Tibial nerve (tissue), 4 donors: ENCODE measurements around the gene TRIM60. TPM values are rescaled to one million over a fixed set of nuclear protein-coding genes. Genes with fewer than 3 reads are reported as not detected.
A peak's percentile ranks its signal among the peaks of the same experiment; 100 is the strongest.
"Not testable (repeated sequence)": the region's sequence is repeated elsewhere in the genome, so short reads cannot be mapped to it uniquely, and the experiment has no call there.

Experiments used
- DNase-seq, 2 donors: peaks; one replicate each; pipeline ENCODE4 v3.0.0-alpha.2; 2019; ENCODE audit warnings: low spot score in 2 of 2
- H3K27ac ChIP-seq, 4 donors: fragments of 200-600 bp; sonication (generic) in 3 of 4; one replicate each; pipeline ENCODE4 v1.5.1; 2017 to 2019; ENCODE audit warnings: mild to moderate bottlenecking in 1 of 4
- H3K27me3 ChIP-seq, 2 donors: fragments of 200-600 bp; sonication (generic) in 1 of 2; one replicate each; pipeline versions ENCODE4 v1.5.1 to v1.6.0; 2017 to 2019
- H3K36me3 ChIP-seq, 3 donors: fragments of 200-600 bp; sonication (generic); one replicate each; pipeline ENCODE4 v1.5.1; 2018 to 2019
- H3K4me1 ChIP-seq, 4 donors: fragments of 200-600 bp; sonication (generic) in 3 of 4; one replicate each; pipeline ENCODE4 v1.5.1; 2017 to 2019
- H3K4me3 ChIP-seq, 4 donors: fragments of 200-600 bp; sonication (generic) in 3 of 4; one replicate each; pipeline ENCODE4 v1.5.1; 2017 to 2019; ENCODE audit warnings: mild to moderate bottlenecking in 1 of 4, moderate library complexity in 1 of 4
- H3K9me3 ChIP-seq, 4 donors: fragments of 200-600 bp; sonication (generic) in 3 of 4; one replicate each; pipeline ENCODE4 v1.5.1; 2017 to 2019
- EP300 ChIP-seq, 2 donors: sonication (generic); formaldehyde crosslinking; IDR thresholded peaks; one replicate each; pipeline ENCODE4 v1.6.1; 2017; ENCODE audit warnings: antibody characterized with exemption in 2 of 2, mild to moderate bottlenecking in 1 of 2
- POLR2A ChIP-seq, 2 donors: fragments of 450-650 bp; IDR thresholded peaks; one replicate each; pipeline ENCODE4 v1.6.1; 2017; ENCODE audit warnings: antibody characterized with exemption in 2 of 2, mild to moderate bottlenecking in 2 of 2, moderate library complexity in 2 of 2
- WGBS, 2 donors: methylation state at CpG; one replicate each; pipeline ENCODE4 v1.1.5; 2018; 5-methylcytosine and 5-hydroxymethylcytosine counted together
- total RNA-seq, 4 donors: library from RNA; depleted of rRNA; stranded (reverse); fragments of >200 nt; gene quantifications; one replicate each; pipeline ENCODE4 v1.1.0, GENCODE V29; 2016
- TF ChIP-seq, protein P1 (sequence below), 5 experiments: fragments of 200-600 bp in 3 of 5; fragments of 450-650 bp in 2 of 5; sonication (generic) in 3 of 5; IDR thresholded peaks; one replicate each; pipeline ENCODE4 v1.5.1; 2016 to 2019; ENCODE audit warnings: antibody characterized with exemption in 5 of 5, mild to moderate bottlenecking in 3 of 5, moderate library complexity in 2 of 5

Gene TRIM60
- under 1 TPM in 1 of 4 donors, not detected in 3; 0.90 TPM for total RNA-seq

DNA sequence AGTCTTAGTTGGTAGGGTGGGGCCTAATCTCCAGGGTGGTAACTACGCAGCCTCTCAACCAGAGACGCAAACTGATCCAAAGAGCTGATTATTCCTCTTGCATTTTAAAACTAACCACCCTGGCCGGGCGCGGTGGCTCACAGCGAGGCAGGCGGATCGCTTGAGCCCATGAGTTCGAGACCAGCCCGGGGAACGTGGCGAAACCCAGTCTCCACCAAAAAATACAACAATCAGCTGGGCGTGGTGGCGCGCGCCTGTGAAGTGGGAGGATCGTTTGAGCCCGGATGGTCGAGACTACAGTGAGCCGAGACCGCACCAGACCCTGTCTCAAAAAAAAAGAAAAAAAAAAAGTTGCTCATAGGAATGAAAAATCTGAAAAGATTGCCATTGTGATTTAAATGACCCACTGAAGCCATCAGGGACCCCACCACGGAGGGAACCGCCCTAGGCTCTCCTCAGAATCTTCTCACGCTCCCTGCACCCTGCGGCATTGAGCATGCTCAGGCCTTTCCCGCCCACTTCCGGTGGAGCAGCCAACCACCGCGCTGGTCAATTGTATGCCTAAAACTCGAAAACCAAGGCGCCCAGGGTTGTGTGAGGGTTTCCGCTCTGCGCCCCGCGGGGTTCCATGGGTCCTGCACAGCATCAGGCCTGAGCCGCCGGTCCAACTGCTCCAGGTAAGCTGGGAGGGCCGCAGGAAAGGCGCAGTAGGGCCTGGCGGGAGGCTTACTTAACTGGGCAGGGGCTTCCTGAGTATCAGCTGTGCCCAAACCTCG, at the start of gene TRIM60:
Gene TRIM60 (plus strand): TSS at position 564 of the 776 bp plus-strand sequence. CDS start 8,074 bp downstream, outside the sequence.
- Histone ChIP-seq H3K27ac (no peak within 1 kb of the TSS), H3K9me3 (peaks cover 0 to 11% (median 0%) of the 10 kb centered on the region in 4 donors), H3K4me1 (no peaks in the 10 kb centered on the region), H3K36me3 (no peaks in the 10 kb centered on the region), H3K27me3 (no peaks in the 10 kb centered on the region), H3K4me3 (no peak within 1 kb of the TSS)
- WGBS, 2 donors: 95 to 97% methylated on average over 39 to 41 of the region's 41 CpGs
- TF ChIP-seq, protein P1, sequence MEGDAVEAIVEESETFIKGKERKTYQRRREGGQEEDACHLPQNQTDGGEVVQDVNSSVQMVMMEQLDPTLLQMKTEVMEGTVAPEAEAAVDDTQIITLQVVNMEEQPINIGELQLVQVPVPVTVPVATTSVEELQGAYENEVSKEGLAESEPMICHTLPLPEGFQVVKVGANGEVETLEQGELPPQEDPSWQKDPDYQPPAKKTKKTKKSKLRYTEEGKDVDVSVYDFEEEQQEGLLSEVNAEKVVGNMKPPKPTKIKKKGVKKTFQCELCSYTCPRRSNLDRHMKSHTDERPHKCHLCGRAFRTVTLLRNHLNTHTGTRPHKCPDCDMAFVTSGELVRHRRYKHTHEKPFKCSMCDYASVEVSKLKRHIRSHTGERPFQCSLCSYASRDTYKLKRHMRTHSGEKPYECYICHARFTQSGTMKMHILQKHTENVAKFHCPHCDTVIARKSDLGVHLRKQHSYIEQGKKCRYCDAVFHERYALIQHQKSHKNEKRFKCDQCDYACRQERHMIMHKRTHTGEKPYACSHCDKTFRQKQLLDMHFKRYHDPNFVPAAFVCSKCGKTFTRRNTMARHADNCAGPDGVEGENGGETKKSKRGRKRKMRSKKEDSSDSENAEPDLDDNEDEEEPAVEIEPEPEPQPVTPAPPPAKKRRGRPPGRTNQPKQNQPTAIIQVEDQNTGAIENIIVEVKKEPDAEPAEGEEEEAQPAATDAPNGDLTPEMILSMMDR (IDR thresholded peaks at IDR 0.05): no peak
- TF ChIP-seq POLR2A (IDR thresholded peaks at IDR 0.05) (no peak), EP300 (IDR thresholded peaks at IDR 0.05) (no peak)
- no peak for DNase-seq

DNA sequence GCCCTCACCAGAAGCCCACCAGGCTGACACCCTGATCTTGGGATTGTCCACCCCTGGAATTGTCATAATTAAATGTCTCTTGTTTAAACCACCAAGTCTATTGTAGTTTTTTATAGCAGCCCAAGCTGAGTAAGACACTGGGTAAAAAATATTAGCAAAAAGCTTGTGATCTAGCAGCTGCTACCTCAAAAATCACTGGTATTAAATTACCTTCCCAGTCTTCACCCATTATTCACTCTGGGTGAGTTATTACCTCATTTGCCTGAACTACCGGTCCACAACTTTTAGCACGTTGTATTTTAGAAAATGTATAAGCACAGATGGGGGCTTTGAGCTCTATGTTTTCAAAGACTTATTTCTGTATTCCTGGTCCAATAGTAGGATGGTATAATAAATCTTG, 42.3 kb upstream of the TRIM60 start:
- H3K27me3 ChIP-seq: no peaks in the 10 kb centered on the region
- WGBS, 2 donors: 56 to 63% methylated on average over 2 of the region's 2 CpGs
- TF ChIP-seq, protein P1 (IDR thresholded peaks at IDR 0.05): no peak
- TF ChIP-seq POLR2A (IDR thresholded peaks at IDR 0.05) (no peak), EP300 (IDR thresholded peaks at IDR 0.05) (no peak)
- no peak overlapping the region for H3K4me3 ChIP-seq
- H3K9me3 ChIP-seq: peaks cover 0 to 4% (median 0%) of the 10 kb centered on the region in 4 donors
- H3K27ac ChIP-seq: no peak overlapping the region
- no peaks in the 10 kb centered on the region for H3K4me1 ChIP-seq
- DNase-seq: no peak
- H3K36me3 ChIP-seq: no peaks in the 10 kb centered on the region

DNA sequence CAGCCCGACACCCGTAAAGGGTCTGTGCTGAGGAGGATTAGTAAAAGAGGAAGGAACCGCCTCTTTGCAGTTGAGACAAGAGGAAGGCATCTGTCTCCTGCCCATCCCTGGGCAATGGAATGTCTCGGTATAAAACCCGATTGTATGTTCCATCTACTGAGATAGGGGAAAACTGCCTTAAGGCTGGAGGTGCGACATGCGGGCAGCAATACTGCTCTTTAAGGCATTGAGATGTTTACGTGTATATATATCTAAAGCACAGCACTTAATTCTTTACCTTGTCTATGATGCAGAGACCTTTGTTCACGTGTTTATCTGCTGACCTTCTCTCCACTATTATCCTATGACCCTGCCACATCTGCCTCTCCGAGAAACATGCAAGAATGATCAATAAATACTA, 41.0 kb upstream of the TRIM60 start:
- not testable (repeated sequence) for H3K4me3 ChIP-seq, H3K27me3 ChIP-seq, H3K27ac ChIP-seq, H3K9me3 ChIP-seq, H3K36me3 ChIP-seq, DNase-seq, H3K4me1 ChIP-seq
- 78 to 85% methylated on average over 10 of the region's 10 CpGs for WGBS, 2 donors

DNA sequence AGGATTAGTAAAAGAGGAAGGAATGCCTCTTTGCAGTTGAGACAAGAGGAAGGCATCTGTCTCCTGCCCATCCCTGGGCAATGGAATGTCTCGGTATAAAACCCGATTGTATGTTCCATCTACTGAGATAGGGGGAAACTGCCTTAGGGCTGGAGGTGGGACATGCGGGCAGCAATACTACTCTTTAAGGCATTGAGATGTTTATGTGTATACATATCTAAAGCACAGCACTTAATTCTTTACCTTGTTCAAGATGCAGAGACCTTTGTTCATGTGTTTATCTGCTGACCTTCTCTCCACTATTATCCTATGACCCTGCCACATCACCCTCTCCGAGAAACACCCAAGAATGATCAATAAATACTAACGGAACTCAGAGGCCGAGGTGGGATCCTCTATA, 35.7 kb upstream of the TRIM60 start:
- not testable (repeated sequence) for H3K4me3 ChIP-seq, H3K9me3 ChIP-seq, H3K4me1 ChIP-seq, DNase-seq, H3K27me3 ChIP-seq, H3K27ac ChIP-seq, H3K36me3 ChIP-seq
- 83 to 90% methylated on average over 6 of the region's 6 CpGs for WGBS, 2 donors

DNA sequence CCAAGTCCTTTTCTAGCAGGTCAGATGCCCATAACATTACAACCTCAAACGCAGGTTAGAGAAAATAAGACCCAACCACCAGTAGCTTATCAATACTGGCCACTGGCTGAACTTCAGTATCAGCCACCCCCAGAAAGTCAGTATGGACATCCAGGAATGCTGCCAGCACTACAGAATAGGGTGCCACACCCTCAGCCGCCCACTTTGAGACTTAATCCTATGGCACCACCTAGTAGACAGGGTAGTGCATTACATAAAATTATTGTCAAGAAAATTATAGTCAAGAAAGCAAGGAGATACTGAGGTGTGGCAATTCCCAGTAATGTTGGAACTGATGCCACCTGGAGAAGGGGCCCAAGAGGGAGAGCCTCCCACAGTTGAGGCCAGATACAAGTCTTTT, 34.5 kb upstream of the TRIM60 start:
- WGBS, 2 donors: 76 to 77% methylated on average over 2 of the region's 2 CpGs
- H3K4me1 ChIP-seq: no peaks in the 10 kb centered on the region
- TF ChIP-seq, protein P1 (IDR thresholded peaks at IDR 0.05): no peak
- TF ChIP-seq POLR2A (IDR thresholded peaks at IDR 0.05): no peak
- peak overlapping the region in 2 of 4 donors; percentile 19 to 46 for H3K27ac ChIP-seq
- no peaks in the 10 kb centered on the region for H3K9me3 ChIP-seq
- DNase-seq: no peak
- H3K27me3 ChIP-seq: no peaks in the 10 kb centered on the region
- H3K4me3 ChIP-seq: no peak overlapping the region
- no peaks in the 10 kb centered on the region for H3K36me3 ChIP-seq

DNA sequence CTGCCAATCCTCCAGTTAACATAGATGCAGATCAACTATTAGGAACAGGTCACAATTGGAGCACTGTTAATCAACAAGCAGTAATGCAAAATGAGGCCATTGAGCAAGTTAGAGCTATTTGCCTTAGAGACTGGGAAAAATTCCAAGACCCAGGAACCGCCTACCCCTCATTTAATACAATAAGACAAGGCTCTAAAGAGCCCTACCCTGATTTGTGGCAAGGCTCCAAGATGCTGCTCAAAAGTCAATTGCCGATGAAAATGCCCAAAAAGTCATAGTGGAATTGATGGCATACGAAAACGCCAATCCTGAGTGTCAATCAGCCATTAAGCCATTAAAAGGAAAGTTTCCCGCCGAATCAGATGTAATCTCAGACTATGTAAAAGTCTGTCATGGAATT, 33.9 kb upstream of the TRIM60 start:
- H3K4me1 ChIP-seq: no peaks in the 10 kb centered on the region
- no peaks in the 10 kb centered on the region for H3K9me3 ChIP-seq
- no peaks in the 10 kb centered on the region for H3K36me3 ChIP-seq
- no peak overlapping the region for H3K4me3 ChIP-seq
- no peak for TF ChIP-seq EP300 (IDR thresholded peaks at IDR 0.05)
- TF ChIP-seq POLR2A (IDR thresholded peaks at IDR 0.05): no peak
- TF ChIP-seq, protein P1 (IDR thresholded peaks at IDR 0.05): no peak
- H3K27ac ChIP-seq: peak overlapping the region in 3 of 4 donors; percentile 19 to 46 (median 30)
- no peaks in the 10 kb centered on the region for H3K27me3 ChIP-seq
- DNase-seq: no peak
- WGBS, 2 donors: 29 to 43% methylated on average over 6 of the region's 6 CpGs

DNA sequence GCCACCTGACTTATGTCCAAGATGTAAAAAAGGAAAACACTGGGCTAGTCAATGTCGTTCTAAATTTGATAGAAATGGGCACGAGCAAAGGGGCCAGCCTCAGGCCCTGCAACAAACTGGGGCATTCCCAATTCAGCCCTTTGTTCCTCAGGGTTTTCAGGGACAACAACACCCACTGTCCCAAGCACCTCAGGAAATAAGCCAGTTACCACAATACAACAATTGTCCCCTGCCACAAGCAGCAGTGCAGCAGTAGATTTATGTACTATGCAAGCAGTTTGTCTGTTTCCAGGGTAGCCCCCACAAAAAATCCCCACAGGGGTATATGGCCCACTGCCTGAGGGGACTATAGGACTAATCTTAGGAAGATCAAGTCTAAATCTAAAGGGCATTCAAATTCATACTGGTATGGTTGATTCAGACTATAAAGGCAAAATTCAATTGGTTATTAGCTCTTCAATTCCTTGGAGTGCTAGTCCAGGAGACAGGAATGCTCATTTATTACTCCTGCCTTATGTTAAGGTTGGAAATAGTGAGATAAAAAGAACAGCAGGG, 33.2 kb upstream of the TRIM60 start:
- peak overlapping the region in 2 of 4 donors; percentile 41 to 46 for H3K27ac ChIP-seq
- H3K36me3 ChIP-seq, DNase-seq, H3K27me3 ChIP-seq, H3K4me1 ChIP-seq, H3K4me3 ChIP-seq, H3K9me3 ChIP-seq: not testable (repeated sequence)
- 39 to 50% methylated on average over 2 of the region's 2 CpGs for WGBS, 2 donors

DNA sequence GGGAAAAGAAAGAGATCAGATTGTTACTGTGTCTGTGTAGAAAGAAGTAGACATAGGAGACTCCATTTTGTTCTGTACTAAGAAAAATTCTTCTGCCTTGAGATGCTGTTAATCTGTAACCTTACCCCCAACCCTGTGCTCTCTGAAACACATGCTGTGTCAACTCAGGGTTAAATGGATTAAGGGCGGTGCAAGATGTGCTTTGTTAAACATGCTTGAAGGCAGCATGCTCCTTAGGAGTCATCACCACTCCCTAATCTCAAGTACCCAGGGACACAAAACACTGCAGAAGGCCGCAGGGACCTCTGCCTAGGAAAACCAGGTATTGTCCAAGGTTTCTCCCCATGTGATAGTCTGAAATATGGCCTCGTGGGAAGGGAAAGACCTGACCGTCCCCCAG, 29.8 kb upstream of the TRIM60 start:
- not testable (repeated sequence) for H3K4me1 ChIP-seq, H3K36me3 ChIP-seq, H3K27me3 ChIP-seq, H3K9me3 ChIP-seq, DNase-seq, H3K27ac ChIP-seq, H3K4me3 ChIP-seq
- WGBS, 2 donors: 80 to 82% methylated on average over 4 of the region's 4 CpGs
